Brain microvascular endothelial cell (primary cell): ENCODE data around the gene EPB41L4B.

Experiments
- DNase-seq: peaks from one replicate; pipeline ENCODE4 v3.0.0-alpha.2; 2020
- H3K27ac ChIP-seq: fragments of 250-450 bp; sonication (Bioruptor Pico); 2 replicates; pipeline ENCODE4 v1.5.1; 2020; ENCODE audit warnings: mild to moderate bottlenecking, moderate library complexity
- H3K27me3 ChIP-seq: fragments of 250-450 bp; sonication (Bioruptor Pico); replicated peaks from 2 replicates; pipeline ENCODE4 v1.5.1; 2020; ENCODE audit warnings: mild to moderate bottlenecking
- H3K36me3 ChIP-seq: fragments of 250-450 bp; sonication (Bioruptor Pico); replicated peaks from 2 replicates; pipeline ENCODE4 v1.5.1; 2020; ENCODE audit warnings: mild to moderate bottlenecking
- H3K4me3 ChIP-seq: 2 replicates; pipeline ENCODE4 v1.5.1; 2011; ENCODE audit warnings: low read depth, mild to moderate bottlenecking, control low read depth, low read length, moderate library complexity
- in situ Hi-C: cut with HindIII; loops from 2 replicates; pipeline ENCODE4 v1.10.0; 2017; ENCODE audit warnings: low sequenced_read_pairs, low pct_ligation_motif_present
- TF ChIP-seq, protein P1 (sequence below): IDR thresholded peaks from 2 replicates; pipeline ENCODE4 v1.5.1; 2011; ENCODE audit warnings: low read depth, mild to moderate bottlenecking, moderate library complexity, low read length, control low read depth, inconsistent platforms; ENCODE audit errors: missing control alignments

EPB41L4B gene

DNA sequence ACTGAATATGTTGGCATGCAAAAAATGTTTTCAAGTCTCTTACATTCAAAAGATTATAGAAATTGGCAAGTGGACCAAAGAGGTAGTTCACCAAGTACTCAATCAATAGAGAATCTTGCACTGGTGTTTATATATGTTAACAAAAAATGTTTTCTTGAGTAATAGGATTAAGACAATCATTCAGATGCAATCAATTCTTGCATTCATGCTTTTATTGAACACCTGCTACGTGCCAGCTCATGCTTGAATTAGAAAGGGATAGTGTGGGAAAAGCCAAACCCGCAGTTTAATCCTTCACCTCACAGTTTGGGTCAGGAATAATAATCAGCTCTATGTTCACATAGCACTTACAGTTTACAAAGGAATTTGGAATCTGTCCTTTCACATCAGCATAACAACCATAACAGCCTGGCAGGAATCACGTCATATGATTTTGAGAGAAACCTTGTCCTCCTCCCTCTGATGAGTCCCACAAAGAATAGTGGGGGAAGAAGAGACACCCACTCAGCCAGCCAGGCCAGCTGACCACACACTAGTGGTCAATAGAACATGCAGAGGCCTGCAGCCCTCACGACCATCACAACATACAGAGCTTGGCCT, 117.0 kb downstream of the EPB41L4B start:
- TF ChIP-seq, protein P1, sequence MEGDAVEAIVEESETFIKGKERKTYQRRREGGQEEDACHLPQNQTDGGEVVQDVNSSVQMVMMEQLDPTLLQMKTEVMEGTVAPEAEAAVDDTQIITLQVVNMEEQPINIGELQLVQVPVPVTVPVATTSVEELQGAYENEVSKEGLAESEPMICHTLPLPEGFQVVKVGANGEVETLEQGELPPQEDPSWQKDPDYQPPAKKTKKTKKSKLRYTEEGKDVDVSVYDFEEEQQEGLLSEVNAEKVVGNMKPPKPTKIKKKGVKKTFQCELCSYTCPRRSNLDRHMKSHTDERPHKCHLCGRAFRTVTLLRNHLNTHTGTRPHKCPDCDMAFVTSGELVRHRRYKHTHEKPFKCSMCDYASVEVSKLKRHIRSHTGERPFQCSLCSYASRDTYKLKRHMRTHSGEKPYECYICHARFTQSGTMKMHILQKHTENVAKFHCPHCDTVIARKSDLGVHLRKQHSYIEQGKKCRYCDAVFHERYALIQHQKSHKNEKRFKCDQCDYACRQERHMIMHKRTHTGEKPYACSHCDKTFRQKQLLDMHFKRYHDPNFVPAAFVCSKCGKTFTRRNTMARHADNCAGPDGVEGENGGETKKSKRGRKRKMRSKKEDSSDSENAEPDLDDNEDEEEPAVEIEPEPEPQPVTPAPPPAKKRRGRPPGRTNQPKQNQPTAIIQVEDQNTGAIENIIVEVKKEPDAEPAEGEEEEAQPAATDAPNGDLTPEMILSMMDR, result no peak
- Histone ChIP-seq H3K27ac (no peak overlapping the region), H3K27me3 (no peaks in the 10 kb centered on the region), H3K4me3 (no peak overlapping the region), H3K36me3 (no peaks in the 10 kb centered on the region)
- DNase-seq, result no peak
- in situ Hi-C loops, result no loop called here

DNA sequence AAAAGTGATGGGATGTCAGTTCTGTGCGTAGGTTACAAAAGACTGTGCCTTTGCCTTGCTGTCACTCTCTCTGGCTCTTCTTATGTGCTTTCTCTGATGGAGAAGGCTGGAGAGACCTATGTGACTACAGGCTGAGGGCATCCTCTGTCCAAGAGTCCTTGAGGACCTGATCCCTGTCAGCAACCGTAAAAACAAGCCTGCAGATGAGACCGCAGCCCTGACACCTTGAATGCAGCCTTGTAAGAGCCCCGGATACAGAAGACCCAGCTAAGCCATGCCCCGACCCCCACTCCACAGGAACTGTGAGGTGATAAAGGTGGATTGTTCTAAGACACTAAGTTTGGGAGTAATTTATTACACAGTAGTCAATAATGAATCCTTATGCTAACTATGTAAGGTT, 121.2 kb downstream of the EPB41L4B start:
- no peak for DNase-seq
- Histone ChIP-seq H3K36me3 (no peaks in the 10 kb centered on the region), H3K4me3 (no peak overlapping the region), H3K27me3 (no peaks in the 10 kb centered on the region), H3K27ac (no peak overlapping the region)
- TF ChIP-seq, protein P1, result no peak
- in situ Hi-C loops, result no loop called here

DNA sequence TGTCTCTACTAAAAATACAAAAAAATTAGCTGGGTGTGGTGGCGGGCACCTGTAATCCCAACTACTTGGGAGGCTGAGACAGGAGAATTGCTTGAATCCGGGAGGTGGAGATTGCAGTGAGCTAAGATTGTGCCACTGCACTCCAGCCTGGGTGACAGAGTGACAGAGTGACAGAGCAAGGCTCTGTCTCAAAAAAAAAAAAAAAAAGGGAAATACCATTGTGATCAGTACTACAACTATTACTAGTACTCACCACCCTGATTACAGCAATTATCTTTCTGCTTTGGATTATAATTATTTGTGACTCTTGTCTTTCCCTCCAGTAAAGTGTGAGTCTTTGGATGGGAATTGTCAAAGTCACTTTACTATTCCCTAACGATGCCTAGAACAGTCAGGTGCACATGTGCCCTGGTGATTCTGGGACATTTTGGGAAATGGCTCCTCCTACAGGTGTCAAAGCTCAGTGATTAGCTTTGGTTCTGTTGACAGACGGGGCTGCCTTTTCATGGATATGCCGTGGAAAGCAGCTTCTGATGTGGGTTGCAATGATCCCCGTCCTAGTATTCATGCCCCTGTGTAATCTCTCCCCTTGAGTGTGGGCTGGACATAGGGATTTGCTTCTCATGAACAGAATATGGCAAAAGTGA, 122.0 kb downstream of the EPB41L4B start:
- Histone ChIP-seq H3K4me3 (no peak overlapping the region), H3K27me3 (no peaks in the 10 kb centered on the region), H3K36me3 (no peaks in the 10 kb centered on the region), H3K27ac (no peak overlapping the region)
- in situ Hi-C loops, result no loop called here
- no peak for DNase-seq
- TF ChIP-seq, protein P1, result peak; percentile 32

DNA sequence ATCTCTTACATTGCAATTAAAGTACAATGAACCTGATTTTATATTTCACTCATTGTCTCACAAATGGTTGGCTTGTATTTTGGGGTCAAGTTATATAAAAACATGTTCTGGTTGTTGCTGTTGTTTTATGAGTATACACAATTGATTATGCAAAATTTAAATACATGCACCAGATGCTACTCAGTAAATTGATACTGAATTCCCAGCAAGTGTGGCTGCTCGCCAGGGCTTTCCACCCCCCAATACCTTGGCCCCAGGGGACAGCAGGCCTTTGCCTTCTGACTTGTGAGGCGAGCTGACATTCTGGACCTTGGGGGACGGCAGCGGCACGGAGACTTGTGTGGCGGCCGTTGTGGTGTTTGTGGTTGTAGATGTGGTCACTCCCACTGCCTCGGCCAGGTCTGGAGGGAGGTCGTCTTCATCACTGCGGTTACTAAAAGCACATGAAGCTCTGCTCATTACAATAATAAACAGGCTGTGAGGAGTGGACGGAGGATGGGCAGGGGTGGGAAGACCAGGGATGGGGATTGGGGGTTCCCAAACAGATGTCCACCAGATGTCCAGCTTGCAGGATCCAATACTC, 126.8 kb downstream of the EPB41L4B start:
- Histone ChIP-seq H3K27ac (no peak overlapping the region), H3K36me3 (no peaks in the 10 kb centered on the region), H3K4me3 (no peak overlapping the region), H3K27me3 (no peaks in the 10 kb centered on the region)
- in situ Hi-C loops, result no loop called here
- TF ChIP-seq, protein P1, result no peak
- DNase-seq, result peak; percentile 12

DNA sequence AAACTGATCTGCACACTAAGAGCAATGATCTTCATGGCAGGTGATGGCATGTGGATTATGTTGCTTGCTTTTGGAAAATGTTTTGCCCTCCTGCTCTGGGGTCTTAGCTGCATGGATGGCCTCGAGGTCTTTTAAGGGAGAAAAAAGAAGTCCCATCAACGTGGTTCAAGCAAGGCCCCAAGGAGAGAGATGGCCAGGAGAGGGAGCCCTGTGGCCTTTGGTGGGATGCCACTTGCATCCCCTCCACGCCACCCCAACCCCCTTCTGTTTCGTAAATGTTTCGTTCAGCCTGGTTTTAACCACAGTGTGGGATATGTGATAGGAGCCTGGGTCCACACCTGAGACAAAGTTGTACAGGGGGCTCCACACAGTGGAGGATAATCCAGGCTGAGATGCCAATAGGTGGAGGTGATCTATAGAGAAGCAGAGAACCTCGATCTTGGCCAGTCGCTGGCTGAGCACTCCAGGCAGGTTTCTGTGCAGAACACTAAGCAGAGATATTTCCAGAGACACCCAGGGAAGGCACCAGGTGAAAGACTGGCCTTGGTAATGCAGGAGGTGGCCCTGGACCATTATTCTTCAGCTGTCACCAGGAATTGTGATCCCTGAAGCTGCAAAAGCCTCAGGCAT, 128.0 kb downstream of the EPB41L4B start:
- in situ Hi-C loops, result no loop called here
- H3K36me3 ChIP-seq, result no peaks in the 10 kb centered on the region
- no peak for DNase-seq
- H3K4me3 ChIP-seq, result no peak overlapping the region
- H3K27me3 ChIP-seq, result no peaks in the 10 kb centered on the region
- no peak overlapping the region for H3K27ac ChIP-seq
- TF ChIP-seq, protein P1, result peak; percentile 69
